Sciatic nerve (tissue), 2 donors: ENCODE data around the gene TMEM135. TPM values are rescaled to one million over a fixed set of nuclear protein-coding genes. Genes with fewer than 3 reads are reported as not detected.

Source experiments
- ATAC-seq: fragments of 200-7000 bp; cut with Tn5 transposase; one replicate; pipeline ENCODE4 v1.9.1; 2020; ENCODE audit warnings: mild to moderate bottlenecking, moderate library complexity
- DNase-seq: peaks from one replicate; pipeline ENCODE4 v3.0.0-alpha.2; 2020; ENCODE audit warnings: low spot score
- intact Hi-C: fragments of 100-400 bp; cut with DNase I; formaldehyde crosslinking; loops from one replicate; pipeline ENCODE4 v1.14.2; 2022
- total RNA-seq: library from RNA; stranded (reverse); fragmentation: NEBNext Ultra II Directional; extraction: Animal tissue kit (Norgen Biotek cat#: 25700); gene quantifications from one replicate; pipeline ENCODE4 v1.2.1, GENCODE V29; 2021
- donor health status: DM: no; HTN: no; CAD: no.
- donor health status: DM: no; HTN: no; CAD: no.

Gene TMEM135
- total RNA-seq, 1 donor from 2014 or later, result 35.7 TPM

GRCh38 chr11:87307101-87307500 lies 269.4 kb downstream of the TMEM135 start:
- DNase-seq (no peak), ATAC-seq (peak; percentile 90)
- intact Hi-C loops, result no loop called here

GRCh38 chr11:87315229-87315628 lies 277.5 kb downstream of the TMEM135 start:
- DNase-seq (no peak), ATAC-seq (no peak)
- intact Hi-C loops, result no loop called here

GRCh38 chr11:87316491-87316890 lies 278.8 kb downstream of the TMEM135 start:
- DNase-seq (no peak), ATAC-seq (no peak)
- intact Hi-C loops, result no loop called here

- intact Hi-C loops, result no loop called here
- ATAC-seq (no peak), DNase-seq (no peak)
Measured at GRCh38 chr11:87317441-87317840, 279.7 kb downstream of the TMEM135 start.

- DNase-seq (no peak), ATAC-seq (no peak)
- intact Hi-C loops, result no loop called here
Measured at GRCh38 chr11:87320123-87320522, 282.4 kb downstream of the TMEM135 start.

- DNase-seq (no peak), ATAC-seq (no peak)
- intact Hi-C loops, result no loop called here
Measured at GRCh38 chr11:87322568-87322967, 284.8 kb downstream of the TMEM135 start.

- ATAC-seq (no peak), DNase-seq (no peak)
- intact Hi-C loops, result no loop called here
Measured at GRCh38 chr11:87323899-87324298, 286.2 kb downstream of the TMEM135 start.

- ATAC-seq (no peak), DNase-seq (no peak)
- intact Hi-C loops, result no loop called here
Measured at GRCh38 chr11:87324817-87325489, 287.2 kb downstream of the TMEM135 start.

- intact Hi-C loops, result no loop called here
- DNase-seq (no peak), ATAC-seq (no peak)
Measured at GRCh38 chr11:87325490-87325872, 287.7 kb downstream of the TMEM135 start.

- ATAC-seq, result no peak
Measured at GRCh38 chr11:87326594-87326993, 288.9 kb downstream of the TMEM135 start.

GRCh38 chr11:87329172-87329571 lies 291.4 kb downstream of the TMEM135 start:
- no peak for ATAC-seq
- intact Hi-C loops, result no loop called here
- DNase-seq, result no peak

More at GRCh38 chr11:87326594-87326993, 288.9 kb downstream of the TMEM135 start:
- intact Hi-C loops, result no loop called here
- DNase-seq, result no peak

- no peak for DNase-seq
- peak; percentile 57 for ATAC-seq
- intact Hi-C loops, result no loop called here
Measured at GRCh38 chr11:87330187-87330601, 292.5 kb downstream of the TMEM135 start.

GRCh38 chr11:87331273-87331672 lies 293.5 kb downstream of the TMEM135 start:
- DNase-seq (no peak), ATAC-seq (peak; percentile 89)
- intact Hi-C loops, result no loop called here

GRCh38 chr11:87338046-87338639 lies 300.4 kb downstream of the TMEM135 start:
- DNase-seq, result no peak
- no peak for ATAC-seq
- intact Hi-C loops, result no loop called here

- ATAC-seq, result no peak
- intact Hi-C loops, result no loop called here
- DNase-seq, result no peak
Measured at GRCh38 chr11:87339416-87339815, 301.7 kb downstream of the TMEM135 start.

GRCh38 chr11:87347441-87347840 lies 309.7 kb downstream of the TMEM135 start:
- ATAC-seq (no peak), DNase-seq (no peak)
- intact Hi-C loops, result no loop called here

- ATAC-seq, result no peak
Measured at GRCh38 chr11:87347854-87348253, 310.1 kb downstream of the TMEM135 start.

GRCh38 chr11:87351676-87352075 lies 313.9 kb downstream of the TMEM135 start:
- DNase-seq (no peak), ATAC-seq (no peak)
- intact Hi-C loops, result loop anchor here (5.0 kb wide), 1 partner anchor 66 kb away; no protein-coding TSS in a partner anchor

More at GRCh38 chr11:87347854-87348253, 310.1 kb downstream of the TMEM135 start:
- intact Hi-C loops, result no loop called here
- DNase-seq, result no peak

GRCh38 chr11:87352759-87353707 lies 315.3 kb downstream of the TMEM135 start:
- intact Hi-C loops, result loop anchor here (5.0 kb wide), 1 partner anchor 64 kb away; no protein-coding TSS in a partner anchor
- DNase-seq, result peak; percentile 94

More at GRCh38 chr11:87352759-87353707, 315.3 kb downstream of the TMEM135 start:
- ATAC-seq, result peak; percentile 94
